ENCODE measurements around the gene ELFN1. TPM values are rescaled to one million over a fixed set of nuclear protein-coding genes. Genes with fewer than 3 reads are reported as not detected.

Gene ELFN1
- total RNA-seq, 4 donors from 2014 or later, result 0.42 to 3.7 (median 1.3) TPM

GRCh38 chr7:1794888-1795542 is 124.9 kb downstream of the ELFN1 start:
- Histone ChIP-seq H3K27ac (no peak overlapping the region), H3K36me3 (no peaks in the 10 kb centered on the region), H3K27me3 (peaks cover 24% of the 10 kb centered on the region), H3K4me1 (no peaks in the 10 kb centered on the region), H3K9me3 (peaks cover 0 to 52% (median 0%) of the 10 kb centered on the region in 3 donors), H3K4me3 (no peak overlapping the region)
- TF ChIP-seq EP300 (IDR thresholded peaks at IDR 0.05) (no peak), CTCF (IDR thresholded peaks at IDR 0.05) (no peak), POLR2A (IDR thresholded peaks at IDR 0.05) (no peak), POLR2AphosphoS5 (IDR thresholded peaks at IDR 0.05) (no peak)
- no peak for ATAC-seq
- WGBS, 2 donors (ENCODE audit: low coverage in 1 of 2), result 13 to 25% methylated on average over 1 of the region's 1 CpG

Other genes starting within 250 kb of the ELFN1 start
- gene MICALL2, start 210.8 kb upstream of the ELFN1 start, total RNA-seq, result 10 to 100 TPM in 3 of 4 donors, 1 to 10 TPM in 1; 6.6 to 19.5 (median 15.0) TPM
- 10 to 100 TPM; 29.8 to 65.5 (median 41.4) TPM for gene INTS1, start 165.9 kb upstream of the ELFN1 start, total RNA-seq
- gene MAFK, start 139.6 kb upstream of the ELFN1 start, total RNA-seq, result 100 to 1,000 TPM in 1 of 4 donors, 10 to 100 TPM in 3; 64.6 to 104 (median 77.0) TPM
- 1 to 10 TPM in 1 of 4 donors, under 1 TPM in 2, not detected in 1; 0.15 to 1.5 (median 0.31) TPM for gene TMEM184A, start 114.1 kb upstream of the ELFN1 start, total RNA-seq
- gene PSMG3, start 100.2 kb upstream of the ELFN1 start, total RNA-seq, result 10 to 100 TPM; 27.7 to 36.6 (median 35.7) TPM

Measured in gastroesophageal sphincter (tissue), 4 donors.